PC-9 (cell line): ENCODE data around the gene GRIA1. TPM values are rescaled to one million over a fixed set of nuclear protein-coding genes. Genes with fewer than 3 reads are reported as not detected.

Experiments used
- BruUV-seq: library from RNA; stranded (reverse); fragments of 400-500 nt; replicated peaks from 2 replicates; lab custom pipeline; 2021; lab: Mats Ljungman, UMichigan
- CTCF ChIA-PET: fragments of 300-600 bp; sonication (Branson Sonifier 250); formaldehyde crosslinking; loops from one replicate; lab custom pipeline; 2022; ENCODE audit warnings: antibody characterized with exemption; lab: Charles Lee
- POLR2A ChIA-PET: fragments of 300-600 bp; sonication (Branson Sonifier 250); formaldehyde crosslinking; loops from one replicate; lab custom pipeline; 2022; ENCODE audit warnings: antibody characterized with exemption; ENCODE audit not compliant: unreplicated experiment; lab: Charles Lee
- DNase-seq, 2 experiments: peaks; one replicate each; pipeline versions ENCODE4 v3.0.0 to v3.0.0-alpha.2; 2015 to 2022; ENCODE audit warnings: mixed read lengths in 1 of 2
- H2AFZ ChIP-seq: fragments of 200-600 bp; sonication (generic); 2 replicates; pipeline ENCODE4 v1.8.1; 2017; ENCODE audit warnings: antibody characterized with exemption
- H3F3A ChIP-seq: fragments of 200-600 bp; sonication (generic); 2 replicates; pipeline ENCODE4 v1.8.1; 2017; ENCODE audit warnings: antibody characterized with exemption, mild to moderate bottlenecking, low read depth; ENCODE audit not compliant: insufficient read depth
- H3K27ac ChIP-seq: fragments of 200-600 bp; sonication (generic); 2 replicates; pipeline ENCODE4 v1.6.1; 2016; ENCODE audit warnings: mixed run types
- H3K27me3 ChIP-seq: fragments of 200-600 bp; sonication (generic); 2 replicates; pipeline ENCODE4 v1.6.1; 2016; ENCODE audit warnings: low read depth, mixed run types; ENCODE audit not compliant: insufficient read depth
- H3K36me3 ChIP-seq: fragments of 200-600 bp; sonication (generic); 2 replicates; pipeline ENCODE4 v1.6.1; 2016; ENCODE audit warnings: low read depth, mixed run types
- H3K4me1 ChIP-seq: fragments of 200-600 bp; sonication (generic); replicated peaks from 2 replicates; pipeline ENCODE4 v1.6.1; 2016; ENCODE audit warnings: mixed run types; ENCODE audit not compliant: insufficient read depth
- H3K4me2 ChIP-seq: fragments of 200-600 bp; sonication (generic); 2 replicates; pipeline ENCODE4 v1.6.1; 2017; ENCODE audit warnings: mixed run types
- H3K4me3 ChIP-seq: fragments of 200-600 bp; sonication (generic); 2 replicates; pipeline ENCODE4 v1.6.1; 2016; ENCODE audit warnings: mixed run types
- H3K79me2 ChIP-seq: fragments of 200-600 bp; sonication (generic); 2 replicates; pipeline ENCODE4 v1.6.1; 2017; ENCODE audit warnings: low read depth, mixed run types
- H3K9me2 ChIP-seq: fragments of 200-600 bp; sonication (generic); 2 replicates; pipeline ENCODE4 v1.8.1; 2017; ENCODE audit warnings: mild to moderate bottlenecking; ENCODE audit not compliant: insufficient read depth
- H3K9me3 ChIP-seq: fragments of 200-600 bp; sonication (generic); 2 replicates; pipeline ENCODE4 v1.8.1; 2016; ENCODE audit warnings: low read depth; ENCODE audit not compliant: insufficient read depth
- H4K20me1 ChIP-seq: fragments of 200-600 bp; sonication (generic); 2 replicates; pipeline ENCODE4 v1.8.1; 2017; ENCODE audit not compliant: insufficient read depth
- EZH2 ChIP-seq: fragments of 200-600 bp; sonication (generic); IDR thresholded peaks from 2 replicates; pipeline ENCODE4 v1.8.0; 2017; ENCODE audit warnings: antibody characterized with exemption, low read depth
- intact Hi-C: fragments of 100-400 bp; cut with micrococcal nuclease; formaldehyde crosslinking; loops from one replicate; pipeline ENCODE4 v1.10.0; 2022; ENCODE audit not compliant: unreplicated experiment
- total RNA-seq: library from RNA; stranded (reverse); gene quantifications from 2 replicates; pipeline ENCODE4 v1.2.3, GENCODE V29; 2021
- TF ChIP-seq, protein P1 (sequence below): fragments of 200-600 bp; sonication (generic); conservative IDR thresholded peaks from 2 replicates; pipeline ENCODE4 v1.6.1; 2017; ENCODE audit warnings: mixed run types, antibody characterized with exemption, mild to moderate bottlenecking, moderate library complexity

The GRIA1 gene
- total RNA-seq, 1 experiment from 2014 or later, result not detected

GRCh38 chr5:153702265-153702664, 211.8 kb downstream of the GRIA1 start:
- BruUV-seq, result no TSS peak
- no peaks in the 10 kb centered on the region for H3K79me2 ChIP-seq
- POLR2A ChIA-PET, result no interaction called here
- no peaks in the 10 kb centered on the region for H3K36me3 ChIP-seq
- H2AFZ ChIP-seq, result no peak overlapping the region
- TF ChIP-seq, protein P1, sequence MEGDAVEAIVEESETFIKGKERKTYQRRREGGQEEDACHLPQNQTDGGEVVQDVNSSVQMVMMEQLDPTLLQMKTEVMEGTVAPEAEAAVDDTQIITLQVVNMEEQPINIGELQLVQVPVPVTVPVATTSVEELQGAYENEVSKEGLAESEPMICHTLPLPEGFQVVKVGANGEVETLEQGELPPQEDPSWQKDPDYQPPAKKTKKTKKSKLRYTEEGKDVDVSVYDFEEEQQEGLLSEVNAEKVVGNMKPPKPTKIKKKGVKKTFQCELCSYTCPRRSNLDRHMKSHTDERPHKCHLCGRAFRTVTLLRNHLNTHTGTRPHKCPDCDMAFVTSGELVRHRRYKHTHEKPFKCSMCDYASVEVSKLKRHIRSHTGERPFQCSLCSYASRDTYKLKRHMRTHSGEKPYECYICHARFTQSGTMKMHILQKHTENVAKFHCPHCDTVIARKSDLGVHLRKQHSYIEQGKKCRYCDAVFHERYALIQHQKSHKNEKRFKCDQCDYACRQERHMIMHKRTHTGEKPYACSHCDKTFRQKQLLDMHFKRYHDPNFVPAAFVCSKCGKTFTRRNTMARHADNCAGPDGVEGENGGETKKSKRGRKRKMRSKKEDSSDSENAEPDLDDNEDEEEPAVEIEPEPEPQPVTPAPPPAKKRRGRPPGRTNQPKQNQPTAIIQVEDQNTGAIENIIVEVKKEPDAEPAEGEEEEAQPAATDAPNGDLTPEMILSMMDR, result no peak
- TF ChIP-seq EZH2, result no peak
- H4K20me1 ChIP-seq, result no peaks in the 10 kb centered on the region
- DNase-seq, result no peak
- CTCF ChIA-PET, result no interaction called here
- intact Hi-C loops, result no loop called here
- no peak overlapping the region for H3K27ac ChIP-seq
- no peaks in the 10 kb centered on the region for H3F3A ChIP-seq
- H3K9me2 ChIP-seq, result no peaks in the 10 kb centered on the region
- no peaks in the 10 kb centered on the region for H3K9me3 ChIP-seq
- no peak overlapping the region for H3K4me2 ChIP-seq
- H3K4me3 ChIP-seq, result no peak overlapping the region
- peaks cover 12% of the 10 kb centered on the region; the same call in 1 of the 2 replicates for H3K27me3 ChIP-seq
- H3K4me1 ChIP-seq, result no peaks in the 10 kb centered on the region

- DNase-seq, result no peak
- TF ChIP-seq EZH2, result no peak
- TF ChIP-seq, protein P1, result no peak
- intact Hi-C loops, result no loop called here
- Histone ChIP-seq H4K20me1 (no peaks in the 10 kb centered on the region), H3F3A (no peaks in the 10 kb centered on the region), H3K9me2 (no peaks in the 10 kb centered on the region), H3K9me3 (no peaks in the 10 kb centered on the region), H3K27me3 (peaks cover 12% of the 10 kb centered on the region; the same call in 1 of the 2 replicates), H2AFZ (no peak overlapping the region), H3K4me1 (no peaks in the 10 kb centered on the region), H3K27ac (no peak overlapping the region), H3K4me3 (no peak overlapping the region), H3K36me3 (no peaks in the 10 kb centered on the region), H3K4me2 (no peak overlapping the region), H3K79me2 (no peaks in the 10 kb centered on the region)
- POLR2A ChIA-PET, result no interaction called here
- CTCF ChIA-PET, result no interaction called here
- BruUV-seq, result no TSS peak
Measured at GRCh38 chr5:153704110-153704509, 213.6 kb downstream of the GRIA1 start.

DNA sequence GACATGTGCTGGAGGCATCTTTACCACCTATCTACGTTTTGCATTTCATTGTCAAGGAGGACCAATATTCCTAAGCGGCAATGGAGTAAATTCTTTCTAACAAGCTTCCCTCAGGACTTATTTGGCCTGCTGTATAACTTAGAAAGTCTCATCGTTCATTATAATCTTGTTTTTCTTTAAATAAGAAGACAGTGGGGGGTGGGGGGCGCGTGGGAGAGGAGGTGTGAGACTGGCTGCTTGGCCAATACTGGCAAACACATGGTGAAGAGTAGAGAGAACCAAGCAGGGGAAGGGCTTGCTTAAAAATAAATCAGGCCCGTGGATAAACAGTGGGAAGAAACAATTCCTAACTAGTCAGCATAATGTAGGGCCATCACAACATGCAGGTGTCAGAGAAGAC, 217.2 kb downstream of the GRIA1 start:
- intact Hi-C loops, result no loop called here
- Histone ChIP-seq H3K79me2 (no peaks in the 10 kb centered on the region), H3K4me1 (no peaks in the 10 kb centered on the region), H3K9me3 (no peaks in the 10 kb centered on the region), H3K4me2 (no peak overlapping the region), H3K27ac (no peak overlapping the region), H3K36me3 (no peaks in the 10 kb centered on the region), H3F3A (no peaks in the 10 kb centered on the region), H3K4me3 (no peak overlapping the region), H3K9me2 (no peaks in the 10 kb centered on the region), H3K27me3 (peaks cover 2% of the 10 kb centered on the region; the same call in 1 of the 2 replicates), H4K20me1 (no peaks in the 10 kb centered on the region), H2AFZ (no peak overlapping the region)
- no TSS peak for BruUV-seq
- no peak for DNase-seq
- ChIA-PET POLR2A (no interaction called here), CTCF (no interaction called here)
- no peak for TF ChIP-seq EZH2
- TF ChIP-seq, protein P1, result no peak
